LNCaP clone FGC (cell line): ENCODE data around the gene AQR.

ENCODE experiments used
- DNase-seq: peaks from one replicate; pipeline ENCODE4 v3.0.0-alpha.2; 2011; ENCODE audit warnings: low read depth
- H3K4me3 ChIP-seq: 2 replicates; pipeline ENCODE4 v1.5.1; 2011; ENCODE audit warnings: mild to moderate bottlenecking, low read depth, low read length, control low read depth
- CTCF ChIP-seq: IDR thresholded peaks from 2 replicates; pipeline ENCODE4 v1.5.1; 2012; ENCODE audit warnings: mild to moderate bottlenecking; ENCODE audit not compliant: control insufficient read depth, insufficient read depth; ENCODE audit errors: extremely low read depth

The AQR gene

DNA sequence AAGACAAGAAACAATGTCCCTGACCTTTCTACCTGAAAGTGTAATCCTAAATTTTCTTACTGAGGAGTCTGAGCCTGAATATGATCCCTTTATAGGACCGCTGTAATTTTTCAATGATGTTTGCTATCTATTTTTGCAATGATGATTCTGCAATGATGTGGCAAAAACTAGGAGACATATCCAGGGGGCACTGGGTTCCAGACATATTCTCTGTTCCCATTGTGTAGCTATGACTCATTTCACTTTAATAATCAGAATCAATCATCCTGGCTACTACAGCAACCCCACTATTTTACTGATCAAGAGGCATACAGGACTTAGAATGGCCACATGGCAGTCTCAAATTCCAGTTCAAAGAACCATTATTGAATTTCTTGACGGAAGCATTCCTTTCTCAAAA is 85.9 kb downstream of the AQR start:
- no peak for TF ChIP-seq CTCF
- no peak for DNase-seq

DNA sequence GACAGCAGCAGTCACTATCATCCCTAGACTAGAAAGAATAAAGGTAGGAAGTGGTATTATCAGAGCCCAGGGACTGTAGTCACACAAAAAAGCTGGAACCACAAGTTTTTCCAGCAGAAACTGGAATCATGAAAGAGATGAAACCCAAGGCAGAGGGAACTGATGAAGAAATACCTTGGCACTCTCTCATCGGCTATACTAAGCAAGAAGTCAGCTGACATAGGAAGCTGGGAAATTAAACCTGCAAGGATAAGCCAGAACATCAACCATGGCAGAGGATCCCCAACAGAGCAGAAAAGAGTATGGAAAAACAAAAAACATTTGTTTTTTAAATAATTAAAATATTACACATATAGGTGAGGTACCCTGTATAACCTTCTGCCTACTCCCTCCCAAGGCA is 86.5 kb downstream of the AQR start:
- no peak overlapping the region for H3K4me3 ChIP-seq
- no peak for TF ChIP-seq CTCF
- DNase-seq, result no peak

More for the DNA sequence above, 85.9 kb downstream of the AQR start:
- no peak overlapping the region for H3K4me3 ChIP-seq

DNA sequence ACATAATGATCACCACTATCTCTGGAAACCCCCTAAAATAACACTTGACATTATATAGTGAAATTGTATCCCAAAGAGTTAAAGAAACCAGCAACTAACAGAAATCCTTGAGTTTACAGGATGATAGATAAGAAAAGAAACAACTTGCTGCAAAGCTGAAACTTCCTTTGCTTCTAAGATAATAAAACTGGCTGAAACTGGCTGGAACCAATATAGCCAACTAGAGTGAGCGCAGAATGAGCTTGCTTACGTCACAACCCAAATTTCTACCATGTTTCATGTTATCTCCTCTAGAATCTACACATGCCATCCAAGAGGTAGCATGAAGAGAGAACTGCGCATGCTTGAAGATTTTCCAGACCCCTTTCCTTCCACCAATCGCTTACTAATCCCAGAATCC is 90.4 kb downstream of the AQR start:
- H3K4me3 ChIP-seq, result no peak overlapping the region
- no peak for DNase-seq
- TF ChIP-seq CTCF, result no peak

GRCh38 chr15:34876640-34877039 is 92.9 kb downstream of the AQR start:
- H3K4me3 ChIP-seq, result no peak overlapping the region
- no peak for TF ChIP-seq CTCF
- DNase-seq, result no peak

- no peak for DNase-seq
- no peak overlapping the region for H3K4me3 ChIP-seq
- no peak for TF ChIP-seq CTCF
These were observed 100.4 kb downstream of the AQR start for GRCh38 chr15:34869110-34869509.

DNA sequence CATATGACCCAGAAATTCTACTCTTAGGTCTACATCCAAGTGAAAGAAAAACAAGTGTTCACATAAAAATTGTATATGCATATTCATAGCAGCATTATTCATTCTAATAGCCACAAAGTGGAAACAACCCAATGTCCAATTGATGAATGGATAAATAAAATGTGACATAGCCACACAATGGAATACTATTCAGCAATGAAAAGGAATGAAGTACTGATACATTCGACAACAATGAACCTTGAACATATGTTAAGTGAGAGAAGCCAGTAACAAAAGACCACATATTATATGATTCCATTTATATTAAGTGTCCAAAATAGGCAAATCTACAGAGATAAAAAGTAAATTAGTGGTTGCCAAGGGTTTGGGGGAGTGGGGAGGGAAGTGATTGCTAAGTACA is 104.0 kb downstream of the AQR start:
- H3K4me3 ChIP-seq, result no peak overlapping the region
- no peak for TF ChIP-seq CTCF
- no peak for DNase-seq

- TF ChIP-seq CTCF, result no peak
- DNase-seq, result no peak
- no peak overlapping the region for H3K4me3 ChIP-seq
These were observed 108.3 kb downstream of the AQR start for GRCh38 chr15:34861214-34861613.
